Measurements from ENCODE around the gene MISP3.
"Not testable (repeated sequence)": the region's sequence is repeated elsewhere in the genome, so short reads cannot be mapped to it uniquely, and the experiment has no call there.

Gene MISP3

GRCh38 chr19:14072535-14073260 lies at the start of gene MISP3:
Gene MISP3, plus strand, starts transcription at chr19:14072786. Its CDS starts 524 bp downstream, at chr19:14073310.
- DNase-seq, result no peak

GRCh38 chr19:14023404-14024235 lies 49.0 kb upstream of the MISP3 start:
- peak; percentile 8 for DNase-seq

GRCh38 chr19:14026652-14027192 lies 45.9 kb upstream of the MISP3 start:
- DNase-seq, result not testable (repeated sequence)

GRCh38 chr19:14027856-14028450 lies 44.6 kb upstream of the MISP3 start, which contains the start of gene RLN3:
Gene RLN3, plus strand, starts transcription at chr19:14028148. Its CDS starts 57 bp downstream, at chr19:14028205.
- no peak for DNase-seq

DNA sequence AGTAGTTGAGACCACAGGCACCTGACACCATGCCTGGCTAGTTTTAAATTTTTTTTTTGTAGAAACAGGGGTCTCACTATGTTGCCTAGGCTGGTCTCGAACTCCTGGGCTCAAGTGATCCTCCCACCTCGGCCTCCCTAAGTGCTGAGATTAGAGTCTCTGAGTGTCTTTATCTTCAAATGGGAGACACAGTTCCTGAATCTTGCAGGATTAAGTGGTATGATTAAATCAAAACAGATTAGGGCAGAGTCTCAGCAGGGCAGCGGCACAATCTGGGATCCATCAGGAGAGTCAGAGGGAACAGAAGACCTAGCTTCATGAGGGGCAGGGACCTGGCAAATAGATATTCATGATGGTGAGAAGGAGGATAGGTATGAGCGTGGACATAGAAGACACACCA lies 43.7 kb upstream of the MISP3 start:
- no peak for DNase-seq

DNA sequence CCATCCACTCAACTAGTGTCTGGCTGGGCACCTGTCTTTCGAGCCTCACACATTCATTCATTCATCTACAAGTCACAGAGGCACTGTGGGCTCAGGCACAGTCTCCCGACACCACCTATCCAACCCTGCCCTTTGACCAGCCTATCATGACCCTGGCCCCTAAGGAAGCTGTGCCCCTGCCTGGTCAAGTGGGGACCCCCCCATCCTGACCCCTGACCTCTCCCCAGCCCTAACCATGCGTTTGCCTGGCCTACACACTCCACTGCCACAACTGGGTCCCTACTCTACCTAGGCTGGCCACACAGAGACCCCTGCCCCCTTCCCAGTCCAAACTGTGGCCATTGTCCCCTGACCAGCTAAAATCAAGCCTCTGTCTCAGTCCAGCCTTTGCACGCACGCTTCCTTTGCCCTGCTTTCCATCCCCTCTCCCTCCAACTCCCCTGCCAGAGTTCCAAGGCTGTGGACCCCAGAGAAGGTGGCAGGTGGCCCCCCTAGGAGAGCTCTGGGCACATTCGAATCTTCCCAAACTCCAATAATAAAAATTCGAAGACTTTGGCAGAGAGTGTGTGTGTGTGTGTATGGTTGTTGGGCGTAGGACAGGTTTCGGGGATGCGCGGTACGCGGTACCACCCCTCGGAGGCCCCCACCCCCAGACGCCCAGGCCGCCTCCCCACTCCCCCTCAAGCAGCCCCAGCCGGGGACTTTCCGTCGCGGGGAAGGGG lies 41.4 kb upstream of the MISP3 start:
- no peak for DNase-seq

- DNase-seq, result no peak
Observed at GRCh38 chr19:14031719-14032480, 40.7 kb upstream of the MISP3 start, which contains the start of gene IL27RA. Gene IL27RA, plus strand, starts transcription at chr19:14031762. Its CDS starts 111 bp downstream, at chr19:14031873.

GRCh38 chr19:14033946-14034345 lies 38.6 kb upstream of the MISP3 start:
- no peak for DNase-seq

GRCh38 chr19:14035159-14035558 lies 37.4 kb upstream of the MISP3 start:
- not testable (repeated sequence) for DNase-seq

- no peak for DNase-seq
Observed at GRCh38 chr19:14035706-14036105, 36.9 kb upstream of the MISP3 start.

DNA sequence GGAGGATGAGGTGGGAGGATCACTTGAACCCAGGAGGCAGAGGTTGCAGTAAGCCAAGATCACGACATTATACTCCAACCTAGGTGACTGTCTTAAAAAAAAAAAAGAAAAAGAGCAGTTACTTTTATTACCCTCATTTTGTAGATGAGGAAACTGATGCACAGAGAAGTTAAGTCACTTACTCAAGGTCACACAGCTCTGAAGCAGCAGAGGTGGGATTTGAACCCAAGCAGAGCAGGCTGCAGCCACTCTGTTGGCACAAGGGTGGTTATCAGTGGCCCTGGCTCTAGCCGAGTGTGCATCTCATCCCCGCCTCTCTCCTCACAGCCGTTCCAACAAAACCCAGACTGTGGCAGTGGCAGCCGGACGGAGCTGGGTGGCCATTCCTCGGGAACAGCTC lies 33.4 kb upstream of the MISP3 start:
- DNase-seq, result no peak

GRCh38 chr19:14042659-14043608 lies 29.7 kb upstream of the MISP3 start:
- not testable (repeated sequence) for DNase-seq

- not testable (repeated sequence) for DNase-seq
Observed at GRCh38 chr19:14047866-14048265, 24.7 kb upstream of the MISP3 start.

DNA sequence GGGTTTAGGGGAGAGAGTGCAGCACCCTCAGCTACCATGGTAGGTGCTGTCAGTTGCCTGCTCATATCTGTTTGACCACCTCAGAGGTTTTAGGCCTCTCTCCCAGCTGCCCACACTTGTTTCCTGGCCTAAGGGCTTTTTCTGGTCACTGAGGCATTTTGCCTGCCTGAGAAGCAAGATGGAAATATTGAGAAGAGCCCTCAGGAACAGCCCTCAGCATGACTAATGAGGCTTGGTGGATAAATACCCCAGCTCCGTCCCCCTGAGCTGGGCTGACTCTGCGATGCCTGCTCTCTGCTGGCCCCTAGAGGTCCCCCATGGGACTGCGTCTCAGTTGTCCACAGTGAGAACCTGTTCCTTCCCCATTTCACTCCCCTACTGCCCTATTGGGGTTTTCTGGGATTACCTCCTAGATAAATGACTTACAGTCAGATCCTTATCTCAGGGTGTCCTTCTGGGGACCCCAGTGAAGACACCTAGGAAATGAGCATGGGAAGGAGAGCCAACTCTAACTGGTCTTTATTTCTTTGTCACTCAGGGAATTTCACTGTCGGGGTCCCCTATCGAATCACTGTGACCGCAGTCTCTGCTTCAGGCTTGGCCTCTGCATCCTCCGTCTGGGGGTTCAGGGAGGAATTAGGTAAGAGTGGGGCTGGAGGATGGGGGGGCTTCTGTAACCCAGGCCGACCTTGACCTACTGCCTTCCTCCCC lies 24.0 kb upstream of the MISP3 start:
- no peak for DNase-seq

DNA sequence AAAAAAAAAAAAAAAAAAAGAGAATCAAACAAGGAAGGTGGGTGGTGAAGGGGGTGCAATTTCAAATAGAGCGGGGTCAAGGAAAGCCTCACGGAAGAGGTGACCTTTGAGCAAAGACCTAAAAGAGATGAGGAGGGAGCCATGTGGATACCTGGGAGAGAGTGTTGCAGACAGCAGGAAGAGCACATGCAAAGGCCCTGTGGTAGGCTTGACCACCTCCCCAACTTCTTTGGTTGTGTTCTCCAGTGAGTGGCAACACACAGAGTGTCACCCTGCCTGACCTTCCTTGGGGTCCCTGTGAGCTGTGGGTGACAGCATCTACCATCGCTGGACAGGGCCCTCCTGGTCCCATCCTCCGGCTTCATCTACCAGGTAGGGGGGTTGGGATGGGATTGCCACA lies 22.1 kb upstream of the MISP3 start:
- DNase-seq, result no peak

GRCh38 chr19:14050961-14051360 lies 21.6 kb upstream of the MISP3 start:
- DNase-seq, result not testable (repeated sequence)

- no peak for DNase-seq
Observed at GRCh38 chr19:14051980-14052379, 20.6 kb upstream of the MISP3 start.

DNA sequence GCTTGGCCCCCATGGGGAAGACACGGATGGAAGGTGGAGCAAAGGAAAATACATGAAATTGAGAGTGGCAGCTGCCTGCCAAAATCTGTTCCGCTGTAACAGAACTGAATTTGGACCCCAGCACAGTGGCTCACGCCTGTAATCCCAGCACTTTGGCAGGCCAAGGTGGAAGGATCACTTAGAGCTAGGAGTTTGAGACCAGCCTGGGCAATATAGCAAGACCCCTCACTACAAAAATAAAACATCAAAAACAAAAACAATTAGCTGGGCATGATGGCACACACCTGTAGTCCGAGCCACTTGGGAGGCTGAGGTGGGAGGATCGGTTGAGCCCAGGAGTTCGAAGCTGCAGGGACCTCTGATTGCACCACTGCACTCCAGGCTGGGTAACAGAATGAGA lies 20.1 kb upstream of the MISP3 start:
- no peak for DNase-seq

DNA sequence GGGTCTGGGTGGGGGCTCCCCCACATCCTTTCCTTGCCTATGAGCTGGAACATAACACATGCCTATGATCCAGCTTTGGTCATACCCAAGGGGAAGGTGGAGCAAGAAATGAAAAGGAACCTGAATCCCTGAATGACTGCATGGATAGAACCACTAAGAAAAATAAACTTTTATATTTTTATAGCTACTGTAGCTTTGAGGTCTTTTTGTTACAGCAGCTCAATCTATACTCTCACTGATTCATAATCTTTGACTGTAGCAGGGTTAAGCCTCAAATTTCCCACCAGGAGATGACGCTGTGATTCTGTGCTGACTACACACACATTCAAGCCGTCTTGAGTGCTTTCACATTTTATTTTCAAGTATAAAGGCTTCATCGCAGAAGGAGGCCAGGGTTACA lies 19.6 kb upstream of the MISP3 start:
- no peak for DNase-seq

GRCh38 chr19:14053500-14053899 lies 19.1 kb upstream of the MISP3 start:
- DNase-seq, result no peak
